ENCODE results near the gene SH3D21.

Gene SH3D21

DNA sequence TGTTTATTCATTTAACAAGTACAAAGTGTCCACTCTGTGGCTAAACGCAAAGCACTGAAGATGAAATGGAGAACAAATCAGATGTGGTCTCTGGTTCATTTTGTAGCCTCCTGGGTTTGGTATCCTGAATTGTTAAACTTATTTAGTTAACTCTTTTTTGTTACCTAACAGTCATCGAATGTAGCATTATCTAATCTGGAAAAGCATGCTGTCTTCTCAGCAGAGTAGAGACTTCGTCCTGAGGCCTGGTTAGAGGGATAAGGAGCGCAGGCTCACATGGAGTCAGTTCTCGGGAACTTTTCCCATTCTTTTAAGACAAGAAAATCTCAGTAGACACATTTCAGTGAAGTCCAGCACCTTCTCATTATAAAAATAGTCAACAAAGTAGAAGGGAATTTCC, 33.1 kb upstream of the SH3D21 start:
- Histone ChIP-seq H3K27me3 (ENCODE audit: low read length) (no peaks in the 10 kb centered on the region), H3K9me3 (ENCODE audit: insufficient read depth, low read length) (no peaks in the 10 kb centered on the region), H3K79me2 (ENCODE audit: insufficient read depth, low read length) (peaks cover 52% of the 10 kb centered on the region), H3K36me3 (ENCODE audit: low read length) (peaks cover 14% of the 10 kb centered on the region; the same call in 1 of the 2 replicates), H3K27ac (ENCODE audit: low read depth, low read length) (no peak overlapping the region), H3K9ac (ENCODE audit: low read length) (no peak overlapping the region), H3K4me2 (ENCODE audit: low read depth, low read length, poor library complexity, severe bottlenecking) (no peak overlapping the region), H3F3A (ENCODE audit: insufficient read depth) (peaks cover 4% of the 10 kb centered on the region; the same call in 1 of the 2 replicates), H4K20me1 (ENCODE audit: low read depth, low read length) (0 out of 2 replicates have a peak, but pooled peaks cover 6% of the 10 kb centered on the region), H3K4me3 (ENCODE audit: insufficient read depth, low read length, poor library complexity, severe bottlenecking) (no peak overlapping the region), H2AFZ (ENCODE audit: low read depth, low read length, severe bottlenecking) (no peak overlapping the region), H3K9me2 (replicated peaks; ENCODE audit: insufficient read depth, low read length) (no peaks in the 10 kb centered on the region)
- no peak for TF ChIP-seq EZH2phosphoT487 (conservative IDR thresholded peaks at IDR 0.05; ENCODE audit: low read length)
- TF ChIP-seq, protein P1, sequence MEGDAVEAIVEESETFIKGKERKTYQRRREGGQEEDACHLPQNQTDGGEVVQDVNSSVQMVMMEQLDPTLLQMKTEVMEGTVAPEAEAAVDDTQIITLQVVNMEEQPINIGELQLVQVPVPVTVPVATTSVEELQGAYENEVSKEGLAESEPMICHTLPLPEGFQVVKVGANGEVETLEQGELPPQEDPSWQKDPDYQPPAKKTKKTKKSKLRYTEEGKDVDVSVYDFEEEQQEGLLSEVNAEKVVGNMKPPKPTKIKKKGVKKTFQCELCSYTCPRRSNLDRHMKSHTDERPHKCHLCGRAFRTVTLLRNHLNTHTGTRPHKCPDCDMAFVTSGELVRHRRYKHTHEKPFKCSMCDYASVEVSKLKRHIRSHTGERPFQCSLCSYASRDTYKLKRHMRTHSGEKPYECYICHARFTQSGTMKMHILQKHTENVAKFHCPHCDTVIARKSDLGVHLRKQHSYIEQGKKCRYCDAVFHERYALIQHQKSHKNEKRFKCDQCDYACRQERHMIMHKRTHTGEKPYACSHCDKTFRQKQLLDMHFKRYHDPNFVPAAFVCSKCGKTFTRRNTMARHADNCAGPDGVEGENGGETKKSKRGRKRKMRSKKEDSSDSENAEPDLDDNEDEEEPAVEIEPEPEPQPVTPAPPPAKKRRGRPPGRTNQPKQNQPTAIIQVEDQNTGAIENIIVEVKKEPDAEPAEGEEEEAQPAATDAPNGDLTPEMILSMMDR (IDR thresholded peaks at IDR 0.05; ENCODE audit: insufficient read depth, low read length, poor library complexity, severe bottlenecking), result no peak

DNA sequence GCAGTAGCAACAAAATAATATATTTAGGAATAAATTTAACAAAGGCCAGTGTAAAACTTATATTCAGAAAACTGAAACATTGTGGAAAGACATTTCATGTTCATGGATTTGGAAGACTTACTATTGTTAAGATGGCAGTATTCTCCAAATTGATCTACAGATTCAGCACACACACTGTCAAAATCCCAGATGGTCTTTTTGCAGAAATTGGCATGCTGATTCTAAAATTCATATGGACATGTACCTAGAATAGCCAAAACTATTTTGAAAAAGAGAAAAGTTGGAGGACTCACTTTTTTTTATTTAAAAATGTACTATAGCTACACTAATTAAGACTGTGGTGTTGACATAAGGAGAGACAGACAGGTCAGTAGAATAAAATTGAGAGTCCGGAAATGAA, 32.0 kb upstream of the SH3D21 start:
- peaks cover 52% of the 10 kb centered on the region for H3K79me2 ChIP-seq (ENCODE audit: insufficient read depth, low read length)
- H3K9ac ChIP-seq (ENCODE audit: low read length), result no peak overlapping the region
- no peaks in the 10 kb centered on the region for H3K27me3 ChIP-seq (ENCODE audit: low read length)
- TF ChIP-seq, protein P1 (IDR thresholded peaks at IDR 0.05; ENCODE audit: insufficient read depth, low read length, poor library complexity, severe bottlenecking), result no peak
- no peak for TF ChIP-seq EZH2phosphoT487 (conservative IDR thresholded peaks at IDR 0.05; ENCODE audit: low read length)
- peaks cover 4% of the 10 kb centered on the region for H3F3A ChIP-seq (ENCODE audit: insufficient read depth)
- H3K9me2 ChIP-seq (replicated peaks; ENCODE audit: insufficient read depth, low read length), result no peaks in the 10 kb centered on the region
- H4K20me1 ChIP-seq (ENCODE audit: low read depth, low read length), result peaks cover 9% of the 10 kb centered on the region; the same call in 1 of the 2 replicates
- no peak overlapping the region for H2AFZ ChIP-seq (ENCODE audit: low read depth, low read length, severe bottlenecking)
- H3K36me3 ChIP-seq (ENCODE audit: low read length), result peaks cover 14% of the 10 kb centered on the region; the same call in 1 of the 2 replicates
- no peaks in the 10 kb centered on the region for H3K9me3 ChIP-seq (ENCODE audit: insufficient read depth, low read length)
- no peak overlapping the region for H3K27ac ChIP-seq (ENCODE audit: low read depth, low read length)
- no peak overlapping the region for H3K4me2 ChIP-seq (ENCODE audit: low read depth, low read length, poor library complexity, severe bottlenecking)
- no peak overlapping the region for H3K4me3 ChIP-seq (ENCODE audit: insufficient read depth, low read length, poor library complexity, severe bottlenecking)

DNA sequence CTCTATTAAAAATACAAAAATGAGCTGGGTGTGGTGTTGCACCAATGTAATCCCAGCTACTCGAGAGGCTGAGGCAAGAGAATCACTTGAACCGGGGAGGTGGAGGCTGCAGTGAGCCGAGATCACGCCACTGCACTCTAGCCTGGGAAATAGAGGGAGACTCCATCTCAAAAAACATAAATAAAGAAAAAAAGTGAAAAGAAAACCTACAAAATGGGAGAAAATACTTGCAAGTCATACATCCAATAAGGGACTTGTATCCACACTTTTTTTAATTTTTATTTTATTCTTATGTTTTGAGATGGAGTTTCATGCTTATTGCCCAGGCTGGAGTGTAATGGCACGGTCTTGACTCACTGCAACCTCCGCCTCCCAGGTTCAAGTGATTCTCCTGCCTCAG, 29.5 kb upstream of the SH3D21 start:
- no peaks in the 10 kb centered on the region for H3K27me3 ChIP-seq (ENCODE audit: low read length)
- peaks cover 14% of the 10 kb centered on the region for H3F3A ChIP-seq (ENCODE audit: insufficient read depth)
- H3K9me2 ChIP-seq (replicated peaks; ENCODE audit: insufficient read depth, low read length), result no peaks in the 10 kb centered on the region
- no peak overlapping the region for H2AFZ ChIP-seq (ENCODE audit: low read depth, low read length, severe bottlenecking)
- peaks cover 57% of the 10 kb centered on the region for H3K79me2 ChIP-seq (ENCODE audit: insufficient read depth, low read length)
- no peak overlapping the region for H3K9ac ChIP-seq (ENCODE audit: low read length)
- TF ChIP-seq EZH2phosphoT487 (conservative IDR thresholded peaks at IDR 0.05; ENCODE audit: low read length), result no peak
- TF ChIP-seq, protein P1 (IDR thresholded peaks at IDR 0.05; ENCODE audit: insufficient read depth, low read length, poor library complexity, severe bottlenecking), result no peak
- H3K4me2 ChIP-seq (ENCODE audit: low read depth, low read length, poor library complexity, severe bottlenecking), result no peak overlapping the region
- H3K4me3 ChIP-seq (ENCODE audit: insufficient read depth, low read length, poor library complexity, severe bottlenecking), result no peak overlapping the region
- H3K9me3 ChIP-seq (ENCODE audit: insufficient read depth, low read length), result no peaks in the 10 kb centered on the region
- no peak overlapping the region for H3K27ac ChIP-seq (ENCODE audit: low read depth, low read length)
- peaks cover 14% of the 10 kb centered on the region; the same call in 1 of the 2 replicates for H3K36me3 ChIP-seq (ENCODE audit: low read length)
- peaks cover 11% of the 10 kb centered on the region; the same call in 1 of the 2 replicates for H4K20me1 ChIP-seq (ENCODE audit: low read depth, low read length)

Measured in SU-DHL-6 (cell line).